SK-N-SH treated with all-trans-retinoic acid at 6 μM for 48 hours (cell line): ENCODE data around the gene GAREM2.

Experiments used
- ATAC-seq: fragments of 200-7000 bp; cut with Tn5 transposase; 3 replicates; pipeline ENCODE4 v1.9.1; 2020; ENCODE audit warnings: mild to moderate bottlenecking, moderate library complexity
- ARNTL ChIP-seq: fragments of 450-650 bp; formaldehyde crosslinking; IDR thresholded peaks from 2 replicates; pipeline ENCODE4 v1.5.0; 2020; ENCODE audit warnings: low read depth, mild to moderate bottlenecking, moderate library complexity, borderline replicate concordance
- CSDC2 ChIP-seq: fragments of 250-450 bp; sonication (Bioruptor Pico); IDR thresholded peaks from 2 replicates; pipeline ENCODE4 v1.5.0; 2020; ENCODE audit warnings: mild to moderate bottlenecking, moderate library complexity
- CSRNP3 ChIP-seq: fragments of 250-450 bp; sonication (Bioruptor Pico); IDR thresholded peaks from 2 replicates; pipeline ENCODE4 v1.5.1; 2021; ENCODE audit warnings: mild to moderate bottlenecking, moderate library complexity
- ESRRG ChIP-seq: fragments of 250-450 bp; sonication (Bioruptor Pico); IDR thresholded peaks from 2 replicates; pipeline ENCODE4 v1.6.1; 2021; ENCODE audit warnings: mild to moderate bottlenecking
- GLIS3 ChIP-seq: fragments of 250-450 bp; sonication (Bioruptor Pico); IDR thresholded peaks from 2 replicates; pipeline ENCODE4 v1.5.0; 2020; ENCODE audit warnings: mild to moderate bottlenecking, moderate library complexity
- ISL1 ChIP-seq: fragments of 250-450 bp; sonication (Bioruptor Pico); IDR thresholded peaks from 2 replicates; pipeline ENCODE4 v2.1.2; 2022; ENCODE audit warnings: mild to moderate bottlenecking, moderate library complexity
- OSR1 ChIP-seq: fragments of 250-450 bp; sonication (Bioruptor Pico); IDR thresholded peaks from 2 replicates; pipeline ENCODE4 v1.8.0; 2022; ENCODE audit warnings: moderate library complexity, mild to moderate bottlenecking, inconsistent platforms
- PATZ1 ChIP-seq: fragments of 250-450 bp; sonication (Bioruptor Pico); IDR thresholded peaks from 2 replicates; pipeline ENCODE4 v1.8.0; 2020; ENCODE audit warnings: mild to moderate bottlenecking, moderate library complexity, borderline replicate concordance
- POU6F1 ChIP-seq: fragments of 250-450 bp; sonication (Bioruptor Pico); IDR thresholded peaks from 2 replicates; pipeline ENCODE4 v1.8.0; 2021; ENCODE audit warnings: low read depth, mild to moderate bottlenecking, moderate library complexity, borderline replicate concordance
- PPARA ChIP-seq: fragments of 250-450 bp; sonication (Bioruptor Pico); IDR thresholded peaks from 2 replicates; pipeline ENCODE4 v1.5.0; 2020; ENCODE audit warnings: mild to moderate bottlenecking, borderline replicate concordance
- RARB ChIP-seq: fragments of 250-450 bp; sonication (Bioruptor Pico); IDR thresholded peaks from 2 replicates; pipeline ENCODE4 v1.8.0; 2021; ENCODE audit warnings: mild to moderate bottlenecking, moderate library complexity
- SNAI2 ChIP-seq: fragments of 250-450 bp; sonication (Bioruptor Pico); IDR thresholded peaks from 2 replicates; pipeline ENCODE4 v1.5.0; 2020; ENCODE audit warnings: mild to moderate bottlenecking, moderate library complexity
- TCF4 ChIP-seq: fragments of 250-450 bp; sonication (Bioruptor Pico); IDR thresholded peaks from 2 replicates; pipeline ENCODE4 v1.8.0; 2021; ENCODE audit warnings: mild to moderate bottlenecking, moderate library complexity, borderline replicate concordance
- TSHZ2 ChIP-seq: fragments of 250-450 bp; sonication (Bioruptor Pico); IDR thresholded peaks from 2 replicates; pipeline ENCODE4 v1.5.0; 2020; ENCODE audit warnings: mild to moderate bottlenecking, moderate library complexity
- ZFP3 ChIP-seq: fragments of 250-450 bp; sonication (Bioruptor Pico); IDR thresholded peaks from 2 replicates; pipeline ENCODE4 v1.5.0; 2020; ENCODE audit warnings: mild to moderate bottlenecking, moderate library complexity
- ZNF565 ChIP-seq: fragments of 450-650 bp; formaldehyde crosslinking; conservative IDR thresholded peaks from 2 replicates; pipeline ENCODE4 v1.5.0; 2020; ENCODE audit warnings: low read depth, mild to moderate bottlenecking, moderate library complexity
- ZNF70 ChIP-seq: fragments of 450-650 bp; formaldehyde crosslinking; IDR thresholded peaks from 2 replicates; pipeline ENCODE4 v1.5.0; 2020; ENCODE audit warnings: mild to moderate bottlenecking, moderate library complexity
- TF ChIP-seq, protein P1 (sequence below): fragments of 250-450 bp; sonication (Bioruptor Pico); IDR thresholded peaks from 2 replicates; pipeline ENCODE4 v1.5.1; 2020; ENCODE audit warnings: low read depth, mild to moderate bottlenecking, moderate library complexity

GAREM2 gene

DNA sequence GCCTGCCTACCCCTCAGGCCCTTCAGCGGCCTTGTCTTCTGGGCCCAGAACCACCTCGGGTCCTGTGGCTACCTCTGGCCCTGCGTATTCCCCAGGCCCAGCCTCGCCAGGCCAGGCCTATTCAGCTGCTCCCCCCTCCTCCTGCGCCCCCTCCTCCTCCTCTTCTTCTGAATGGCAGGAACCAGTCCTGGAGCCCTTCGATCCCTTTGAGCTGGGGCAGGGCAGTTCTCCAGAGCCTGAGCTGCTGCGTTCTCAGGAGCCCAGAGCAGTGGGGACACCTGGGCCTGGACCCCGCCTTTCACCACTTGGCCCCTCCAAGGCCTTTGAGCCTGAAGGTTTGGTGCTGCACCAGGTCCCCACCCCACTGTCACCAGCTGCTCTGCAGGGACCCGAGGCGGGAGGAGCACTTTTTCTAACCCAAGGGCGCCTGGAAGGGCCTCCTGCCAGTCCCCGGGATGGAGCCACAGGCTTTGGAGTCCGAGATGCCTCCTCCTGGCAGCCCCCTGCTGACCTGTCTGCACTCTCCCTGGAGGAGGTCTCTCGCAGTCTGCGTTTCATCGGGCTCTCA, 14.7 kb downstream of the GAREM2 start:
- no peak for ATAC-seq
- TF ChIP-seq POU6F1 (CRISPR knock-in tag) (no peak), ZNF565 (CRISPR knock-in tag) (no peak), ISL1 (CRISPR knock-in tag) (no peak), OSR1 (CRISPR knock-in tag) (no peak), CSRNP3 (CRISPR knock-in tag) (no peak), RARB (no peak)
- TF ChIP-seq, protein P1, sequence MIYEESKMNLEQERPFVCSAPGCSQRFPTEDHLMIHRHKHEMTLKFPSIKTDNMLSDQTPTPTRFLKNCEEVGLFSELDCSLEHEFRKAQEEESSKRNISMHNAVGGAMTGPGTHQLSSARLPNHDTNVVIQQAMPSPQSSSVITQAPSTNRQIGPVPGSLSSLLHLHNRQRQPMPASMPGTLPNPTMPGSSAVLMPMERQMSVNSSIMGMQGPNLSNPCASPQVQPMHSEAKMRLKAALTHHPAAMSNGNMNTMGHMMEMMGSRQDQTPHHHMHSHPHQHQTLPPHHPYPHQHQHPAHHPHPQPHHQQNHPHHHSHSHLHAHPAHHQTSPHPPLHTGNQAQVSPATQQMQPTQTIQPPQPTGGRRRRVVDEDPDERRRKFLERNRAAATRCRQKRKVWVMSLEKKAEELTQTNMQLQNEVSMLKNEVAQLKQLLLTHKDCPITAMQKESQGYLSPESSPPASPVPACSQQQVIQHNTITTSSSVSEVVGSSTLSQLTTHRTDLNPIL (CRISPR knock-in tag): no peak

DNA sequence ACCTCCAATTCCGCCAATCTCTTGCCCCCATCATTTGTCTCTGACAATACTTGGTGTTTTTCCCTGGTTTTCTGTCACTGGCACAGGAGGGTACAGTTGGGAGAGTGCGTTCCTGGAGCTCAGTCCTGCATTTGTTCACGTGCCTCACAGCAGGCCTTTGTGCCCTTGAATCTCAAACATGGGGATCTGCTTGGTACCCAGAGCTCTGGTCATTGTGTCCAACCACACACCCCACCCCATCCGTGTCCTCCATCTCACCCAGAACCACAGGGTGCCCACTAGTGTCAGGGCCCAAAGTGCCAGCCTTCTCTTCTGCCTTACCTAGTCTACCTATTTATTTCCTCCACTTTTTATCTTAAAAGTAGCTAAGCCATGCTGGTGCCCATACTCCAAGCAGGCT, 16.2 kb downstream of the GAREM2 start:
- TF ChIP-seq ZFP3 (CRISPR knock-in tag) (no peak), TSHZ2 (CRISPR knock-in tag) (no peak), SNAI2 (no peak), CSDC2 (CRISPR knock-in tag) (no peak), ZNF70 (CRISPR knock-in tag) (no peak), ISL1 (CRISPR knock-in tag) (no peak), PPARA (CRISPR knock-in tag) (no peak), ZNF565 (CRISPR knock-in tag) (no peak), ARNTL (CRISPR knock-in tag) (no peak), ESRRG (CRISPR knock-in tag) (no peak), OSR1 (CRISPR knock-in tag) (no peak), CSRNP3 (CRISPR knock-in tag) (no peak)
- TF ChIP-seq, protein P1 (CRISPR knock-in tag): no peak
- ATAC-seq: no peak

- no peak for ATAC-seq
- no peak for TF ChIP-seq CSRNP3 (CRISPR knock-in tag)
- no peak for TF ChIP-seq CSDC2 (CRISPR knock-in tag)
- no peak for TF ChIP-seq ZNF565 (CRISPR knock-in tag)
- TF ChIP-seq ESRRG (CRISPR knock-in tag): no peak
- TF ChIP-seq TCF4 (CRISPR knock-in tag): no peak
- no peak for TF ChIP-seq ISL1 (CRISPR knock-in tag)
- no peak for TF ChIP-seq OSR1 (CRISPR knock-in tag)
- TF ChIP-seq GLIS3: no peak
- no peak for TF ChIP-seq PATZ1 (CRISPR knock-in tag)
- TF ChIP-seq, protein P1 (CRISPR knock-in tag): no peak
- TF ChIP-seq, all 23 proteins: peak for 0
Measured at GRCh38 chr2:26189751-26190150, 16.9 kb downstream of the GAREM2 start.
